Measurements from ENCODE around the gene ZNF512B.

- TF ChIP-seq CTCF (IDR thresholded peaks at IDR 0.05; ENCODE audit: low read depth, low read length, poor library complexity, severe bottlenecking), result no peak
- no peak for TF ChIP-seq EZH2phosphoT487 (IDR thresholded peaks at IDR 0.05; ENCODE audit: borderline replicate concordance, low read length)
Observed at GRCh38 chr20:63931735-63932134, 38.0 kb downstream of the ZNF512B start.
